Osteocyte (in vitro differentiated cells): ENCODE data around the gene BOK. TPM values are rescaled to one million over a fixed set of nuclear protein-coding genes. Genes with fewer than 3 reads are reported as not detected.

Experiments
- DNase-seq: peaks from one replicate; pipeline ENCODE4 v3.0.0; 2021; ENCODE audit warnings: mixed read lengths; ENCODE audit not compliant: unreplicated experiment; ENCODE audit errors: extremely low spot score
- H3K27ac Mint-ChIP-seq: one replicate; pipeline ENCODE4 v1.8.0; 2021; ENCODE audit warnings: mild to moderate bottlenecking, mixed read lengths; ENCODE audit not compliant: unreplicated experiment
- H3K27me3 Mint-ChIP-seq: one replicate; pipeline ENCODE4 v1.8.0; 2021; ENCODE audit warnings: mixed read lengths; ENCODE audit not compliant: unreplicated experiment
- H3K36me3 Mint-ChIP-seq: one replicate; pipeline ENCODE4 v1.8.0; 2021; ENCODE audit warnings: mixed read lengths; ENCODE audit not compliant: unreplicated experiment
- H3K4me1 Mint-ChIP-seq: one replicate; pipeline ENCODE4 v1.8.0; 2021; ENCODE audit warnings: mixed read lengths; ENCODE audit not compliant: unreplicated experiment
- H3K4me3 Mint-ChIP-seq: one replicate; pipeline ENCODE4 v1.8.0; 2021; ENCODE audit warnings: mild to moderate bottlenecking, moderate library complexity, mixed read lengths; ENCODE audit not compliant: unreplicated experiment
- H3K9me3 Mint-ChIP-seq: one replicate; pipeline ENCODE4 v1.8.0; 2021; ENCODE audit warnings: mixed read lengths; ENCODE audit not compliant: unreplicated experiment
- CTCF ChIP-seq: fragments of 200-600 bp; sonication (generic); IDR thresholded peaks from 2 replicates; pipeline ENCODE4 v1.5.0; 2021; ENCODE audit warnings: antibody characterized with exemption, mild to moderate bottlenecking, moderate library complexity
- total RNA-seq: library from RNA; stranded (reverse); gene quantifications from 2 replicates; pipeline ENCODE4 v1.2.1, GENCODE V29; 2021

Gene BOK
- total RNA-seq, 1 donor from 2014 or later: 45.0 TPM

GRCh38 chr2:241606186-241606585 lies 47.6 kb downstream of the BOK start:
- no peak for DNase-seq
- peaks cover 7% of the 10 kb centered on the region for H3K4me1 Mint-ChIP-seq
- no peaks in the 10 kb centered on the region for H3K27me3 Mint-ChIP-seq
- H3K9me3 Mint-ChIP-seq: no peaks in the 10 kb centered on the region
- H3K27ac Mint-ChIP-seq: no peak overlapping the region
- peaks cover 21% of the 10 kb centered on the region for H3K36me3 Mint-ChIP-seq
- no peak overlapping the region for H3K4me3 Mint-ChIP-seq
- no peak for TF ChIP-seq CTCF

- no peak for DNase-seq
- H3K36me3 Mint-ChIP-seq: peaks cover 19% of the 10 kb centered on the region
- no peak overlapping the region for H3K4me3 Mint-ChIP-seq
Observed at GRCh38 chr2:241607162-241607885, 48.8 kb downstream of the BOK start.

GRCh38 chr2:241608881-241609280 lies 50.3 kb downstream of the BOK start:
- Mint-ChIP-seq H3K36me3 (peaks cover 16% of the 10 kb centered on the region), H3K9me3 (no peaks in the 10 kb centered on the region), H3K4me1 (peaks cover 11% of the 10 kb centered on the region), H3K4me3 (no peak overlapping the region), H3K27me3 (no peaks in the 10 kb centered on the region), H3K27ac (no peak overlapping the region)
- DNase-seq: no peak
- no peak for TF ChIP-seq CTCF

More at GRCh38 chr2:241607162-241607885, 48.8 kb downstream of the BOK start:
- no peaks in the 10 kb centered on the region for H3K27me3 Mint-ChIP-seq
- no peaks in the 10 kb centered on the region for H3K9me3 Mint-ChIP-seq
- no peak for TF ChIP-seq CTCF
- H3K4me1 Mint-ChIP-seq: peaks cover 7% of the 10 kb centered on the region
- no peak overlapping the region for H3K27ac Mint-ChIP-seq

GRCh38 chr2:241609859-241610793 lies 51.6 kb downstream of the BOK start:
- H3K27me3 Mint-ChIP-seq: no peaks in the 10 kb centered on the region
- H3K27ac Mint-ChIP-seq: peak overlapping the region; percentile 58
- TF ChIP-seq CTCF: peak; percentile 48
- peaks cover 11% of the 10 kb centered on the region for H3K36me3 Mint-ChIP-seq
- DNase-seq: no peak
- no peaks in the 10 kb centered on the region for H3K9me3 Mint-ChIP-seq
- no peak overlapping the region for H3K4me3 Mint-ChIP-seq
- peaks cover 11% of the 10 kb centered on the region for H3K4me1 Mint-ChIP-seq

- no peak for DNase-seq
- TF ChIP-seq CTCF: no peak
- H3K27ac Mint-ChIP-seq: peak overlapping the region; percentile 58
- H3K36me3 Mint-ChIP-seq: peaks cover 11% of the 10 kb centered on the region
- no peaks in the 10 kb centered on the region for H3K9me3 Mint-ChIP-seq
- H3K27me3 Mint-ChIP-seq: no peaks in the 10 kb centered on the region
- H3K4me3 Mint-ChIP-seq: no peak overlapping the region
- peaks cover 11% of the 10 kb centered on the region for H3K4me1 Mint-ChIP-seq
Observed at GRCh38 chr2:241611062-241611461, 52.5 kb downstream of the BOK start.
